ENCODE data around the gene PTGES2. TPM values are rescaled to one million over a fixed set of nuclear protein-coding genes. Genes with fewer than 3 reads are reported as not detected.
"Not testable (repeated sequence)": the region's sequence is repeated elsewhere in the genome, so short reads cannot be mapped to it uniquely, and the experiment has no call there.

PTGES2 gene
- total RNA-seq, 2 experiments from 2014 or later: 51.8 to 53.2 TPM

DNA sequence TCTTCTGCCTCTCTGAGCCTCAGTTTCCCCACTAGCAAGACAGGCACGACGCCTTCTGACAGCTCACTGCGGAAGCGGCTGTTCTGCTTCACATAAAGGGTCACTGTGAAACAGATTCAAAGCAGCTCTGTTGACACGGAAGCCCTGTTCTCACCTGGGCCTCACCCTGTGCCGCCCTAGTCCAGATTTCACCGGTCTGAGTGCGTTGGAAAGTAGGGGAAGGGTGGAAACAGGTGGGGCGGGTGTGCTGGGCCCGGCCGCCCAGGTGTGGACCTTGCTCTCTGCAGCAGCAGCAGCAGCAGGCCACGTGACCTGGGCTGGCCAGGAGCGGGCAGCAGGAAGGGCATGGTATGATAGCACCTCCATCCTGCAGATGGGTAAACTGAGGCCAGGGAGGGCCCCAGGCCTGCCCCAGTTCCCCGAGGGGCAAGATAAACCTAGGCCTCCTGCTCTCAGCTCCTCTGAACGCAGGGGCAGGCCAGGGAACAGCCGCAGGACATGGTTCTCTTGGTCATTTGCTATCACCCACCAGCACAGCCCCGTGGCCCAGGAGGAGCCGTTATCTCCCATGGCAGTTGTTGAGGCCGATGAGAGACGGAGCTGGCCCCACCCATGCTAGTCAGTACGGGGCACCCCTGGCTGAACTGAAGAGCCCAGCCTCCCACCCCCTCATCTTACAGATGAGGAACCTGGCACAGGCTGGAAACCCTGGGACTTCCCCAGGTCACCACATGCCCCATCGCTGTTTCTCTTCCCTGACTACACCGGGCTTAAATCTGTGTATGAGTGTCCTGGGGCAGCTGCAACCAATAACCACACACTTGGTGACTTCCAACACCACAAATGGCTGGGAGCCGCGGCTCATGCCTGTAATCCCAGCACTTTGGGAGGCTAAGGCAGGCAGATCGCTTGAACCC is 12.1 kb downstream of the PTGES2 start:
- H3K27ac Mint-ChIP-seq: no peak overlapping the region
- H3K36me3 Mint-ChIP-seq: peaks cover 6% of the 10 kb centered on the region
- DNase-seq: no peak
- H3K4me3 Mint-ChIP-seq: no peak overlapping the region
- H3K27me3 Mint-ChIP-seq: no peaks in the 10 kb centered on the region
- H3K4me1 Mint-ChIP-seq: peaks cover 8% of the 10 kb centered on the region
- no peak for ATAC-seq (ENCODE audit: low read depth)
- H3K9me3 Mint-ChIP-seq: no peaks in the 10 kb centered on the region
- POLR2A ChIA-PET: no interaction called here

DNA sequence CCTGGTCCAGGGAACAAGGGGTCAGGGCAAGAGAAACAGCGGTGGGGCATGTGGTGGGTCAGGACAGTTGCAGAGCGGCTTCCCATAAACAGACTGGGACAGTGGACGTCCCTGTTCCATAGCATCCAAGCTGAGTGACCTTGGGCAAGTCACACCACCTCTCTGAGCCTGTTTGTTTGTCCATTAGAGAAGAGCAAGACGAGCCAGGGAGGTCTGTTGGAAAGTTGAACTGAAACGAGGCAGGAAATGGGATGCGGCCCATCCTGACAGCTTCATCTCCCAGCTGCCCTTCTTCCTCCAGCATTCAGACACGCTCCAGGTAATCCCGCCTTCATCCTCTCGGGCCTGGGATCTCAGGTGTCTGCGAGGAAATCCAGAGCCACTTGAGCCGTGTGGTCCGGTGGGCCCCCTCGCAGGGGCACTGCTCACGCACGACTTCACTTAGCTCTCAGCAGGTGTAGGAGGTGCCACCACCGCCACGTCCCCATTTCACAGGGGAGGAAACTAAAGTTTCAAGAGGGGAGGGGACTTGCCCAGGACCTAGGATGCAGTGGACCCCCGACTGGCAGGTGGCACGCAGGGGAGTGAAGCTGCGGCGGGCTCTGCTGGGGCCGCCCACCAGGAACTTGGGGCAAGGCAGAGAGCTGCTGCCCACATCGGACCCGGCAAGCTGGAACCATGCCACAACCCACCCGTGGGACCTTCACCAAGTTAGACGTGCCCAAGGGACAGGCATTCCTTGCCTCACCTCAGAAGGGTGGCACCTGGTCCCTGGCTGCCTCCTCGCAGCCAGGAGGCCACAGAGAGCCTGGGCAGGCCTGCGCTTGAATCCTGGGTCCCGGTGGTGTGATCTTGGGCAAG is 13.0 kb downstream of the PTGES2 start:
- no peak for ATAC-seq (ENCODE audit: low read depth)
- Mint-ChIP-seq H3K36me3 (peaks cover 6% of the 10 kb centered on the region), H3K27ac (no peak overlapping the region)

DNA sequence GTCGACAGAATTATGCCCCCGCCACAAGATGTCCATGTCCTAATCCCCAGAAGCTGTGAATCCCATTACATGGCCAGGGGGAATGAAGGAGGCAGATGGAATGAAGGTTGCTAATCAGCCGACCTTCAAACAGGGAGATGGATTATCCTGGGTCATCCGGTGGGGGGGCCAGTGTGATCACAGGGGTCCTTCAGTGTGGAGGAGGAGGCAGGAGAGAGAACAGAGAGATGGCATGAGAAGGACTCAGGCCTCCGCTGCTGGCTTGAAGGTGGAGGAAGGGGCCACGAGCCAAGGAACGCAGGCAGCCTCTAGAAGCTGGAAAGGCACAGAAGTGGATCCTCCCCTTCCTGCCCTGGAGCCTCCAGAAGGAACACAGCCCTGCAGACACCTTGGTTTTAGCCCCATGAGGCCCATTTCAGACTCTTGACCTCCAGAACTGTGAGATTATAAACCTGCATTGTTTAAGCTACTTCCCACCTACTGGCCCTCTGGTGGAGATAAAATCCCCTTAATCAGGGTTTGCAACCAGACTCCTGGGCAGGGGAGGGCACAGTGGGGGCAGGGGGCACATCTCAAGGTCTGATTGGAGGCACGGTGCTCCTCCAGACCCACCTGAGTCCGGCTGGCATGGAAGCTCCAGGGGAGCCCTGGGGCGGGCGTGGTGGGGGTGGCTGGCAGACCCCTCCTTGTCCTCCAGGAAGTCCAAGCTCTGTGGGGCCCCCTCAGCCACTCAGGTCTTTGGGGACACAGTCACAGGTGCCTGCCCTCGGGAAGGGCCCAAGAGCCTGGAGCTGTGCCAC is 13.8 kb downstream of the PTGES2 start:
- H3K27ac Mint-ChIP-seq: no peak overlapping the region
- DNase-seq (no peak), ATAC-seq (ENCODE audit: low read depth) (no peak)
- H3K4me1 Mint-ChIP-seq: peaks cover 8% of the 10 kb centered on the region
- no peak overlapping the region for H3K4me3 Mint-ChIP-seq
- H3K27me3 Mint-ChIP-seq: no peaks in the 10 kb centered on the region
- POLR2A ChIA-PET: no interaction called here
- H3K9me3 Mint-ChIP-seq: no peaks in the 10 kb centered on the region
- H3K36me3 Mint-ChIP-seq: peaks cover 6% of the 10 kb centered on the region

More for the DNA sequence above, 13.0 kb downstream of the PTGES2 start:
- DNase-seq: no peak
- POLR2A ChIA-PET: no interaction called here
- peaks cover 8% of the 10 kb centered on the region for H3K4me1 Mint-ChIP-seq
- no peaks in the 10 kb centered on the region for H3K27me3 Mint-ChIP-seq
- no peak overlapping the region for H3K4me3 Mint-ChIP-seq
- H3K9me3 Mint-ChIP-seq: no peaks in the 10 kb centered on the region

DNA sequence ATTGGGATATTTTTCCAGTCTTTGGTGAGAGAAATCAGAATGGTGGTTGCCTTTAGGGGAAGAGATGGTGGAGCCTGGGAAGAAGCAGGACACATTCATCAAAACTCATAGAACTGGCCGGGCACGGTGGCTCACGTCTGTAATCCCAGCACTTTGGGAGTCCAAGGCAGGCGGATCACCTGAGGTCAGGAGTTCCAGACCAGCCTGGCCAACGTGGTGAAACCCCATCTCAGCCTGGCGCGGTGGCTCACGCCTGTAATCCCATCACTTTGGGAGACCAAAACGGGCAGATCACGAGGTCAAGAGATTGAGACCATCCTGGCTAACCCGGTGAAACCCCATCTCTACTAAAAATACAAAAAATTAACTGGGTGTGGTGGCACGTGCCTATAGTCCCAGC is 15.8 kb downstream of the PTGES2 start:
- not testable (repeated sequence) for H3K9me3 Mint-ChIP-seq; DNase-seq; ATAC-seq (ENCODE audit: low read depth); H3K36me3 Mint-ChIP-seq; H3K4me3 Mint-ChIP-seq; H3K27me3 Mint-ChIP-seq; H3K4me1 Mint-ChIP-seq
- peak overlapping the region; percentile 34 for H3K27ac Mint-ChIP-seq
- POLR2A ChIA-PET: interaction anchor here (0.7 kb wide), 1 partner anchor 168 kb away, joined by 3 read pairs; no protein-coding TSS in a partner anchor

DNA sequence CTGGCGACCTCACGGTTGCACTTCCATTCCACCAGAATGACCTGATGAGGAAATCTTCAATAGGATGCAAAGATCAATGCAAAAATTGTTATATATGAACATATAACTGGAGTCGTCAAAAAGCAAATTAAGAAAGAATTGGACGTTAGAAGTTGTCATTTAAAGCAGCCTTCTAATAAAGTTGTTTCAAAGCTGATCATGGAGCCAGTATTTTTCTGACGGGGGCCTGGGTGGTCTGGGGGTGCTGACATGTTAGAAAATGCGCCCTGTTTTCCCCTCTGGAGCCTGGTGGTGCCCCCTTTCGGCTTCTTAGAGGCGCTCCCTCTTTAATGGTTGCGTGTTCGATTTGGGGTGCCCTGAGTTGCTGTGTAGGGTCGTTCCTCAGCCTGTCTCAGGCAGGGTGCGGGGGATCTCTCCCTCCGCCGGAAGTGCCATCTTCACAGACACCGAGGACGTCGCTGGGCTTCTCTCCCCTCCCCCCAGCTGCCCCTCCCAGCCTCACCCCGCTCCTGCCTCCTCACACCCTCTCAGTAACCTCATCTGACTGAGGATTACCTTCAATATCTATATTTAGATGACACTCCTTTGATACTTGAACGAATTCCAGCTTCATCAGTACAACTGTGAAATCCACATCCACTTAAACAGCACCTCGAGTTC is 18.3 kb downstream of the PTGES2 start:
- POLR2A ChIA-PET: interaction anchor here (0.6 to 0.9 kb wide), 2 partner anchors 41 to 128 kb away, joined by 3 read pairs; partner anchors contain the start of gene SLC25A25

DNA sequence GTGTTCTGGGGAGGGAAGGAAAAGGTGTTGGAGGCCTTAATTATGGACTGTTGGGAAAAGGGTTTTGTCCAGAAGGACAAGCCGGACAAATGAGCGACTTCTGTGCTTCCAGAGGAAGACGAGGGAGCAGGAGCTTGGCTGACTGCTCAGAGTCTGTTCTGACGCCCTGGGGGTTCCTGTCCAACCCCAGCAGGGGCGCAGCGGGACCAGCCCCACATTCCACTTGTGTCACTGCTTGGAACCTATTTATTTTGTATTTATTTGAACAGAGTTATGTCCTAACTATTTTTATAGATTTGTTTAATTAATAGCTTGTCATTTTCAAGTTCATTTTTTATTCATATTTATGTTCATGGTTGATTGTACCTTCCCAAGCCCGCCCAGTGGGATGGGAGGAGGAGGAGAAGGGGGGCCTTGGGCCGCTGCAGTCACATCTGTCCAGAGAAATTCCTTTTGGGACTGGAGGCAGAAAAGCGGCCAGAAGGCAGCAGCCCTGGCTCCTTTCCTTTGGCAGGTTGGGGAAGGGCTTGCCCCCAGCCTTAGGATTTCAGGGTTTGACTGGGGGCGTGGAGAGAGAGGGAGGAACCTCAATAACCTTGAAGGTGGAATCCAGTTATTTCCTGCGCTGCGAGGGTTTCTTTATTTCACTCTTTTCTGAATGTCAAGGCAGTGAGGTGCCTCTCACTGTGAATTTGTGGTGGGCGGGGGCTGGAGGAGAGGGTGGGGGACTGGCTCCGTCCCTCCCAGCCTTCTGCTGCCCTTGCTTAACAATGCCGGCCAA is 19.1 kb downstream of the PTGES2 start:
- no peak overlapping the region for H3K4me3 Mint-ChIP-seq
- no peaks in the 10 kb centered on the region for H3K9me3 Mint-ChIP-seq
- no peak overlapping the region for H3K27ac Mint-ChIP-seq
- POLR2A ChIA-PET: interaction anchor here (0.6 kb wide), 1 partner anchor 127 kb away, joined by 3 read pairs; no protein-coding TSS in a partner anchor
- H3K4me1 Mint-ChIP-seq: peaks cover 12% of the 10 kb centered on the region
- DNase-seq (no peak), ATAC-seq (ENCODE audit: low read depth) (no peak)
- no peaks in the 10 kb centered on the region for H3K27me3 Mint-ChIP-seq
- peaks cover 13% of the 10 kb centered on the region for H3K36me3 Mint-ChIP-seq

More for the DNA sequence above, 18.3 kb downstream of the PTGES2 start:
- no peak for DNase-seq
- H3K27ac Mint-ChIP-seq: no peak overlapping the region
- no peaks in the 10 kb centered on the region for H3K27me3 Mint-ChIP-seq
- H3K4me3 Mint-ChIP-seq: no peak overlapping the region
- peaks cover 6% of the 10 kb centered on the region for H3K4me1 Mint-ChIP-seq
- no peaks in the 10 kb centered on the region for H3K9me3 Mint-ChIP-seq
- peaks cover 13% of the 10 kb centered on the region for H3K36me3 Mint-ChIP-seq
- no peak for ATAC-seq (ENCODE audit: low read depth)

DNA sequence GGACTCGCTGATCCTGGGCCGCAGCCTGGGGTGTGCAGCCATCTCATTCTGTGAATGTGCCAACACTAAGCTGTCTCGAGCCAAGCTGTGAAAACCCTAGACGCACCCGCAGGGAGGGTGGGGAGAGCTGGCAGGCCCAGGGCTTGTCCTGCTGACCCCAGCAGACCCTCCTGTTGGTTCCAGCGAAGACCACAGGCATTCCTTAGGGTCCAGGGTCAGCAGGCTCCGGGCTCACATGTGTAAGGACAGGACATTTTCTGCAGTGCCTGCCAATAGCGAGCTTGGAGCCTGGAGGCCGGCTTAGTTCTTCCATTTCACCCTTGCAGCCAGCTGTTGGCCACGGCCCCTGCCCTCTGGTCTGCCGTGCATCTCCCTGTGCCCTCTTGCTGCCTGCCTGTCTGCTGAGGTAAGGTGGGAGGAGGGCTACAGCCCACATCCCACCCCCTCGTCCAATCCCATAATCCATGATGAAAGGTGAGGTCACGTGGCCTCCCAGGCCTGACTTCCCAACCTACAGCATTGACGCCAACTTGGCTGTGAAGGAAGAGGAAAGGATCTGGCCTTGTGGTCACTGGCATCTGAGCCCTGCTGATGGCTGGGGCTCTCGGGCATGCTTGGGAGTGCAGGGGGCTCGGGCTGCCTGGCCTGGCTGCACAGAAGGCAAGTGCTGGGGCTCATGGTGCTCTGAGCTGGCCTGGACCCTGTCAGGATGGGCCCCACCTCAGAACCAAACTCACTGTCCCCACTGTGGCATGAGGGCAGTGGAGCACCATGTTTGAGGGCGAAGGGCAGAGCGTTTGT is 19.9 kb downstream of the PTGES2 start:
- DNase-seq (no peak), ATAC-seq (ENCODE audit: low read depth) (no peak)
- Mint-ChIP-seq H3K4me3 (no peak overlapping the region), H3K27me3 (no peaks in the 10 kb centered on the region), H3K4me1 (peaks cover 18% of the 10 kb centered on the region), H3K36me3 (peaks cover 16% of the 10 kb centered on the region), H3K9me3 (no peaks in the 10 kb centered on the region), H3K27ac (no peak overlapping the region)
- POLR2A ChIA-PET: no interaction called here

DNA sequence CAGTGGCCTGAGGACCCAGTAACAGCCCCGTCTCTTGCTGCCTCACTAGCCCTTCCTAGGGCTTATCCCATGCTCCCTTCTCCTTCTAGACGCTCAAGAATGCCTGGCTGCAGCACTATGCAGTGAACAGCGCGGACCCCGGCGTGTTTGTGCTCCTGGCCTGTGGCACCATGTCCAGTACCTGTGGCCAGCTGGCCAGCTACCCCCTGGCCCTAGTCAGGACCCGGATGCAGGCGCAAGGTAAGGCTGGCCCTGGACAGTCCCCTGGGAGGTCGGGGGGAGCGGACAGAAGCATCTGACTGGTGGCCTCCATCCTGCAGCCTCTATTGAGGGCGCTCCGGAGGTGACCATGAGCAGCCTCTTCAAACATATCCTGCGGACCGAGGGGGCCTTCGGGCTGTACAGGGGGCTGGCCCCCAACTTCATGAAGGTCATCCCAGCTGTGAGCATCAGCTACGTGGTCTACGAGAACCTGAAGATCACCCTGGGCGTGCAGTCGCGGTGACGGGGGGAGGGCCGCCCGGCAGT is 20.5 kb downstream of the PTGES2 start:
- H3K4me3 Mint-ChIP-seq: no peak overlapping the region
- DNase-seq (no peak), ATAC-seq (ENCODE audit: low read depth) (no peak)
- POLR2A ChIA-PET: no interaction called here
- no peaks in the 10 kb centered on the region for H3K9me3 Mint-ChIP-seq
- no peaks in the 10 kb centered on the region for H3K27me3 Mint-ChIP-seq
- no peak overlapping the region for H3K27ac Mint-ChIP-seq
- peaks cover 22% of the 10 kb centered on the region for H3K36me3 Mint-ChIP-seq
- peaks cover 21% of the 10 kb centered on the region for H3K4me1 Mint-ChIP-seq

DNA sequence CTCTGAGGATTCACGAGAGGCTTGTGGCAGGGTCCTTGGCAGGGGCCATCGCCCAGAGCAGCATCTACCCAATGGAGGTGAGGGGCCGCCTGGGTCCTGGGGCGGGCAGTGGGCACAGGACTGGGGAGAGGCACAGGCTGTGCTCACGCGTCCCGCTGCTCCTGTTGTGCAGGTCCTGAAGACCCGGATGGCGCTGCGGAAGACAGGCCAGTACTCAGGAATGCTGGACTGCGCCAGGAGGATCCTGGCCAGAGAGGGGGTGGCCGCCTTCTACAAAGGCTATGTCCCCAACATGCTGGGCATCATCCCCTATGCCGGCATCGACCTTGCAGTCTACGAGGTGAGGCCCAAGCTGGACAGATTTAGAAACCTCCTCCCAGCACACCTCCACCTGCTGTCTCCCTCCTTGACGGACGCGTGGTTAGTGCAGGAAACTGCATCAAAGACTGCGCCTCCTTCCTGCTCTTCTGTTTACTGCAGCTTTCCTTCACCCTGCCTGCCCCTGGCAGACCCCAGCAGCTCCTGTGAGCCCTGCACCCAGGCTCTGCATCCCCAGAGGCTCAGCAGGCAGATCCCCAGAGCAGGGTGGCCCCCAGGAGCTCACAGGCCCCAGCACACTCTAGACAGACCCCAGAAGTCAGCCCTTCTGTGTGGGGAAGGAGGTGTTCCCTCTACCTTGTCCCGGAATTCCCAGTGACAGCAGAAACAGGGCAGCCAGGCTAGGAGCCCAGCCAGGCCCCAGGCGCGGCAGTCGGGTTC is 21.2 kb downstream of the PTGES2 start:
- Mint-ChIP-seq H3K36me3 (peaks cover 22% of the 10 kb centered on the region), H3K27me3 (no peaks in the 10 kb centered on the region), H3K4me1 (peaks cover 21% of the 10 kb centered on the region), H3K27ac (no peak overlapping the region), H3K4me3 (no peak overlapping the region), H3K9me3 (no peaks in the 10 kb centered on the region)
- POLR2A ChIA-PET: no interaction called here
- no peak for DNase-seq
- no peak for ATAC-seq (ENCODE audit: low read depth)

DNA sequence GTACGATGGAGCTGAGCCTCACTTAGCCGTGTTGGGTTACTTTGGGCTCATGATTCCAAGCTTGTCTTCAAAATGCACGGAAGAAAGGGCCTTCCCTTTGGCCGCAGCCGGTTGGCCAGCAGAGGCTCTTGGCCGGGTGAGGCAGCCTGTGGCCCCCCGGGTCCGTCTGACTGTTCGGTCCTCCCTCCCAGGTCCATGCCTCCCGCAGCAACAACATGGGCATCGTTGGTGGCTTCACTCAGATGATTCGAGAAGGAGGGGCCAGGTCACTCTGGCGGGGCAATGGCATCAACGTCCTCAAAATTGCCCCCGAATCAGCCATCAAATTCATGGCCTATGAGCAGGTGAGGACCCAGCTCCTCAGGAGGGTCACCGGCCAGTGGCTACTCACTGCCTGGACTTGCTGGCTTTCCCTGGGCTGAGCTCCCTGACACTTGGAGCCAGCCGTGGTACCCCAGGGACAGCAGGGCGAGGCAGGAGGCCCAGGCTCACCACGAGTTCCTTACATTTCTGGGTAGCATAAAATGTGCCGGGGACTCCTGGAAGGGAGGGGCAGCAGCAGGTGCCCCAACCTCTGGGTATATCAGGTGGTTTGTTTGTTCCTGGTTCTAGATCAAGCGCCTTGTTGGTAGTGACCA is 21.9 kb downstream of the PTGES2 start:
- peaks cover 22% of the 10 kb centered on the region for H3K36me3 Mint-ChIP-seq
- DNase-seq: no peak

More for the DNA sequence above, 21.9 kb downstream of the PTGES2 start:
- peaks cover 24% of the 10 kb centered on the region for H3K4me1 Mint-ChIP-seq
- no peaks in the 10 kb centered on the region for H3K27me3 Mint-ChIP-seq
- no peak overlapping the region for H3K4me3 Mint-ChIP-seq
- no peak overlapping the region for H3K27ac Mint-ChIP-seq
- POLR2A ChIA-PET: interaction anchor here (0.7 kb wide), 1 partner anchor 17 kb away, joined by 5 read pairs; no protein-coding TSS in a partner anchor
- no peaks in the 10 kb centered on the region for H3K9me3 Mint-ChIP-seq
- no peak for ATAC-seq (ENCODE audit: low read depth)
